ENCODE results near the gene OR7C1.

The OR7C1 gene

GRCh38 chr19:14826006-14826405, 9.0 kb downstream of the OR7C1 start:
- TF ChIP-seq POLR2AphosphoS5 (IDR thresholded peaks at IDR 0.05; ENCODE audit: low read depth, low read length): no peak

GRCh38 chr19:14821937-14822336, 13.0 kb downstream of the OR7C1 start:
- TF ChIP-seq, protein P1, sequence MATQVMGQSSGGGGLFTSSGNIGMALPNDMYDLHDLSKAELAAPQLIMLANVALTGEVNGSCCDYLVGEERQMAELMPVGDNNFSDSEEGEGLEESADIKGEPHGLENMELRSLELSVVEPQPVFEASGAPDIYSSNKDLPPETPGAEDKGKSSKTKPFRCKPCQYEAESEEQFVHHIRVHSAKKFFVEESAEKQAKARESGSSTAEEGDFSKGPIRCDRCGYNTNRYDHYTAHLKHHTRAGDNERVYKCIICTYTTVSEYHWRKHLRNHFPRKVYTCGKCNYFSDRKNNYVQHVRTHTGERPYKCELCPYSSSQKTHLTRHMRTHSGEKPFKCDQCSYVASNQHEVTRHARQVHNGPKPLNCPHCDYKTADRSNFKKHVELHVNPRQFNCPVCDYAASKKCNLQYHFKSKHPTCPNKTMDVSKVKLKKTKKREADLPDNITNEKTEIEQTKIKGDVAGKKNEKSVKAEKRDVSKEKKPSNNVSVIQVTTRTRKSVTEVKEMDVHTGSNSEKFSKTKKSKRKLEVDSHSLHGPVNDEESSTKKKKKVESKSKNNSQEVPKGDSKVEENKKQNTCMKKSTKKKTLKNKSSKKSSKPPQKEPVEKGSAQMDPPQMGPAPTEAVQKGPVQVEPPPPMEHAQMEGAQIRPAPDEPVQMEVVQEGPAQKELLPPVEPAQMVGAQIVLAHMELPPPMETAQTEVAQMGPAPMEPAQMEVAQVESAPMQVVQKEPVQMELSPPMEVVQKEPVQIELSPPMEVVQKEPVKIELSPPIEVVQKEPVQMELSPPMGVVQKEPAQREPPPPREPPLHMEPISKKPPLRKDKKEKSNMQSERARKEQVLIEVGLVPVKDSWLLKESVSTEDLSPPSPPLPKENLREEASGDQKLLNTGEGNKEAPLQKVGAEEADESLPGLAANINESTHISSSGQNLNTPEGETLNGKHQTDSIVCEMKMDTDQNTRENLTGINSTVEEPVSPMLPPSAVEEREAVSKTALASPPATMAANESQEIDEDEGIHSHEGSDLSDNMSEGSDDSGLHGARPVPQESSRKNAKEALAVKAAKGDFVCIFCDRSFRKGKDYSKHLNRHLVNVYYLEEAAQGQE (IDR thresholded peaks at IDR 0.05; ENCODE audit: insufficient read depth in 1 of 2, low read depth in 2 of 2, low read length in 2 of 2): no peak
- no peak for TF ChIP-seq POLR2AphosphoS5 (IDR thresholded peaks at IDR 0.05; ENCODE audit: low read depth, low read length)
- no peak for TF ChIP-seq FOXP2 (optimal IDR thresholded peaks at IDR 0.05; ENCODE audit: borderline replicate concordance, extremely low read depth, extremely low read length, insufficient read depth)
- TF ChIP-seq SIN3A (IDR thresholded peaks at IDR 0.05; ENCODE audit: borderline replicate concordance, insufficient read depth, low read length): no peak
- TF ChIP-seq TAF1 (IDR thresholded peaks at IDR 0.05; ENCODE audit: borderline replicate concordance, insufficient read depth, low read length): no peak

DNA sequence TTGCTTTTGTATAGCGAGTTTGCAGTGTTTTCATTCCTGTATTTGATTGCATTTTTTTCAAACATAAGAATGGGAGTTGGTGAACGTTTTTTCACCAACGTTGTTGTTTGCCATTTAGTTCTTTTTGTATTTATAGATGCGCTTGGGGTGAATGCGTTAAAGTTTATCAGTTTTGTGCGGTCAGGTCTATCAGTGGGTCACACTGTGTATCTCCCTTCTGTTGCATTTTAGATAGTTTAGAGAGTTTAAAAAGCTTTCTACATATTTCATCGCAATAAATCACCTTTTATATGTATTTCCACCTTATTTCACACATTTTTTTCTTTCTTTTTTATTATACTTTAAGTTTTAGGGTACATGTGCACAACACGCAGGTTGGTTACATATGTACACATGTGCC, 16.4 kb downstream of the OR7C1 start:
- TF ChIP-seq FOXP2 (optimal IDR thresholded peaks at IDR 0.05; ENCODE audit: borderline replicate concordance, extremely low read depth, extremely low read length, insufficient read depth) (no peak), SIN3A (IDR thresholded peaks at IDR 0.05; ENCODE audit: borderline replicate concordance, insufficient read depth, low read length) (no peak), POLR2AphosphoS5 (IDR thresholded peaks at IDR 0.05; ENCODE audit: low read depth, low read length) (no peak), TAF1 (IDR thresholded peaks at IDR 0.05; ENCODE audit: borderline replicate concordance, insufficient read depth, low read length) (no peak)
- TF ChIP-seq, protein P1 (IDR thresholded peaks at IDR 0.05; ENCODE audit: insufficient read depth in 1 of 2, low read depth in 2 of 2, low read length in 2 of 2): no peak

DNA sequence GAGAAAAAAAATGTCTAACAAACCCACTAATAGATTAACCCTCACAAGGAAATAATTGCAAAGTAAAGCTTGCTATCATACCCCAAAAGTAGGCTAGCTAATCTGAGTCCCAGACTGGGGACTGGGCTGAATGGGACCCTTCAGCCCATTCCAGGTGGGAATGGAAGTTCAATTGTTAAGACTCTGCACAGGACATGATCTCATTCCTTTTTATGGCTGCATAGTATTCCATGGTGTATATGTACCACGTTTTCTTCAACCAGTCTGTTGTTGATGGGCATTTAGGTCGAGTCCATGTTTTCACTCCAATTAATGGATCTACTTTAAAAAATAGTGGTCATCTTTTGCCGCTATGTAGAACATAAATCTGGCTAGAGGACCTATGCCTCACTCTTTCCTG, 17.9 kb downstream of the OR7C1 start:
- TF ChIP-seq SIN3A (IDR thresholded peaks at IDR 0.05; ENCODE audit: borderline replicate concordance, insufficient read depth, low read length): no peak
- no peak for TF ChIP-seq POLR2AphosphoS5 (IDR thresholded peaks at IDR 0.05; ENCODE audit: low read depth, low read length)

DNA sequence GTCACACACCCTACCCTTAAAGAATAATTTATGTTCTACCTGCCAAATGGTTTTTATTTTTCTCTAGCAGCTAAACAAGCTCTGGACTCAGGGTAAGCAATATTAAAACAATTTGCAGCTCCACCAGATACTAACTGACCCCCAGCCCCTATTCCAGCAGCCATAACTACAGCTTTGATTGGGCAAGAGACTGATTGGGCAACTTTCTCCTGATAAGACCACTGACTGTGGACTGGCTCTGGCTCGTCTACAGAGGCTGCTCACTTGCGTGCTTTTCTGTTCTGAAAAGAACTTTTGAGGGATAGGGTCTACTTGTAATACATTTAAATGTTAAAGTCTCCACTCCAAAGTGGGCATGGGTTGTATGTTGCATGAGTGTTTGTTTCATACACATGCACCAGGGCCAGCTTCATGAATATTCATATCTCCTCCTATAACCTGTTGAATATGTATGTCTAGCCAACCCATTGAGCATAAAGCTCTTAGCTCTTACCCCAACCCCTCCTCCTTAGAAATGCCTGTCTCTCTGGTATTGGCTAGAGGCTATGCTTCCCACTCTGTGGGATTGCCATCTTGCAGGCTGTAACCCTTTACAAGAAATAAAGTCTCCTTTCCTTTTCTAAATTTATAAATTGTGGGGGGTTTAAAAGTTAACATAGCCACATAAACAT, 19.9 kb downstream of the OR7C1 start:
- TF ChIP-seq SIN3A (IDR thresholded peaks at IDR 0.05; ENCODE audit: borderline replicate concordance, insufficient read depth, low read length) (no peak), FOXP2 (optimal IDR thresholded peaks at IDR 0.05; ENCODE audit: borderline replicate concordance, extremely low read depth, extremely low read length, insufficient read depth) (no peak), TAF1 (IDR thresholded peaks at IDR 0.05; ENCODE audit: borderline replicate concordance, insufficient read depth, low read length) (no peak), POLR2AphosphoS5 (IDR thresholded peaks at IDR 0.05; ENCODE audit: low read depth, low read length) (no peak)
- TF ChIP-seq, protein P1 (IDR thresholded peaks at IDR 0.05; ENCODE audit: insufficient read depth in 1 of 2, low read depth in 2 of 2, low read length in 2 of 2): no peak

GRCh38 chr19:14809272-14810057, 25.5 kb downstream of the OR7C1 start:
- TF ChIP-seq, protein P1 (IDR thresholded peaks at IDR 0.05; ENCODE audit: insufficient read depth in 1 of 2, low read depth in 2 of 2, low read length in 2 of 2): no peak
- TF ChIP-seq SIN3A (IDR thresholded peaks at IDR 0.05; ENCODE audit: borderline replicate concordance, insufficient read depth, low read length) (no peak), TAF1 (IDR thresholded peaks at IDR 0.05; ENCODE audit: borderline replicate concordance, insufficient read depth, low read length) (no peak), FOXP2 (optimal IDR thresholded peaks at IDR 0.05; ENCODE audit: borderline replicate concordance, extremely low read depth, extremely low read length, insufficient read depth) (no peak), POLR2AphosphoS5 (IDR thresholded peaks at IDR 0.05; ENCODE audit: low read depth, low read length) (no peak)
